NCI-H510A (cell line): ENCODE data around the gene HAO2.
"Not testable (repeated sequence)": the region's sequence is repeated elsewhere in the genome, so short reads cannot be mapped to it uniquely, and the experiment has no call there.

ENCODE experiments used
- DNase-seq: peaks from one replicate; lab custom pipeline; 2025; lab: John Stamatoyannopoulos, UW

Gene HAO2

GRCh38 chr1:119347858-119348257, 20.7 kb upstream of the HAO2 start:
- DNase-seq = no peak

GRCh38 chr1:119348941-119349340, 19.6 kb upstream of the HAO2 start:
- no peak for DNase-seq

GRCh38 chr1:119350866-119351265, 17.7 kb upstream of the HAO2 start:
- DNase-seq = not testable (repeated sequence)

- DNase-seq = no peak
These were observed 16.6 kb upstream of the HAO2 start for GRCh38 chr1:119351997-119352396.

- no peak for DNase-seq
These were observed 14.7 kb upstream of the HAO2 start for GRCh38 chr1:119353836-119354235.

- no peak for DNase-seq
These were observed 9.9 kb upstream of the HAO2 start for GRCh38 chr1:119358636-119359035.

GRCh38 chr1:119359730-119360129, 8.9 kb upstream of the HAO2 start:
- no peak for DNase-seq

- no peak for DNase-seq
These were observed 7.4 kb upstream of the HAO2 start for GRCh38 chr1:119361205-119361604.

GRCh38 chr1:119361620-119362344, 6.8 kb upstream of the HAO2 start:
- DNase-seq = no peak

- no peak for DNase-seq
These were observed 5.4 kb upstream of the HAO2 start for GRCh38 chr1:119363162-119363561.

- no peak for DNase-seq
These were observed 3.9 kb upstream of the HAO2 start for GRCh38 chr1:119364640-119365039.

- no peak for DNase-seq
These were observed 2.2 kb upstream of the HAO2 start for GRCh38 chr1:119366424-119366823.

- DNase-seq = no peak
These were observed 1.0 kb upstream of the HAO2 start for GRCh38 chr1:119367432-119368124.

- DNase-seq = no peak
These were observed 2.2 kb downstream of the HAO2 start for GRCh38 chr1:119370748-119371147.

- DNase-seq = no peak
These were observed 3.2 kb downstream of the HAO2 start for GRCh38 chr1:119371815-119372214.

GRCh38 chr1:119372503-119373086, 4.0 kb downstream of the HAO2 start:
- DNase-seq = peak; percentile 11

GRCh38 chr1:119373465-119373864, 4.9 kb downstream of the HAO2 start:
- no peak for DNase-seq

- no peak for DNase-seq
These were observed 5.8 kb downstream of the HAO2 start for GRCh38 chr1:119374208-119374874.

GRCh38 chr1:119375366-119375765, 6.8 kb downstream of the HAO2 start:
- DNase-seq = no peak

GRCh38 chr1:119376594-119376993, 8.0 kb downstream of the HAO2 start:
- no peak for DNase-seq

GRCh38 chr1:119377594-119377993, 9.0 kb downstream of the HAO2 start:
- DNase-seq = not testable (repeated sequence)

- DNase-seq = no peak
These were observed 10.5 kb downstream of the HAO2 start for GRCh38 chr1:119379117-119379516.

- DNase-seq = no peak
These were observed 11.7 kb downstream of the HAO2 start for GRCh38 chr1:119380304-119380703.
